Endothelial cell of umbilical vein (primary cell): ENCODE measurements around the gene RPP40.

Experiments used
- POLR2AphosphoS5 ChIP-seq: IDR thresholded peaks from 2 replicates; pipeline ENCODE4 v1.6.1; 2012; ENCODE audit warnings: low read depth, mild to moderate bottlenecking, control low read depth, low read length, moderate library complexity; ENCODE audit not compliant: insufficient read depth
- TF ChIP-seq, protein P1 (sequence below), 2 donors: IDR thresholded peaks; 1 replicate in 1 of 2; 2 replicates in 1 of 2; pipeline ENCODE4 v1.5.1; 2011; ENCODE audit warnings: low read length in 2 of 2, mild to moderate bottlenecking in 2 of 2, moderate library complexity in 2 of 2, control low read depth in 1 of 2, inconsistent platforms in 1 of 2, low read depth in 1 of 2; ENCODE audit not compliant: insufficient read depth in 1 of 2; ENCODE audit errors: extremely low read depth in 1 of 2

DNA sequence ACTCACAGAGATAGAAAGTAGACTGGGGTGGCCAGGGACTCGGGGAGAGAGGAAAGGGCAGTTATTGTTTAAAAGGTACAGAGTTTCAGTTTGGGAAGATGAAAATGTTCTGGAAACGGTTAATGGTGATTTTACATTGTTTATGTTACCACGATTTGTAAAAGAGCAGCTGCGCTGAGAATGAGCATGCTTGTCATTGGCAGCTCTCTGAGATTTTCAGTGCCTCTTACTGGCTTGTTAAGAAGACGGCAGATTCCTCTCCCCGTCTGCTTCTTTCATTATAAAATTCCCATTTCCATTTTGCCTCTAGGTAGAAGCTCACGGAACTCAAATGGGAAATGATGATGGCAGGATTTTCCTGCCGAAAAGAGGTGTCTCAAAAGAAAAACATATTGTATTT is 41.6 kb upstream of the RPP40 start:
- no peak for TF ChIP-seq POLR2AphosphoS5
- TF ChIP-seq, protein P1, sequence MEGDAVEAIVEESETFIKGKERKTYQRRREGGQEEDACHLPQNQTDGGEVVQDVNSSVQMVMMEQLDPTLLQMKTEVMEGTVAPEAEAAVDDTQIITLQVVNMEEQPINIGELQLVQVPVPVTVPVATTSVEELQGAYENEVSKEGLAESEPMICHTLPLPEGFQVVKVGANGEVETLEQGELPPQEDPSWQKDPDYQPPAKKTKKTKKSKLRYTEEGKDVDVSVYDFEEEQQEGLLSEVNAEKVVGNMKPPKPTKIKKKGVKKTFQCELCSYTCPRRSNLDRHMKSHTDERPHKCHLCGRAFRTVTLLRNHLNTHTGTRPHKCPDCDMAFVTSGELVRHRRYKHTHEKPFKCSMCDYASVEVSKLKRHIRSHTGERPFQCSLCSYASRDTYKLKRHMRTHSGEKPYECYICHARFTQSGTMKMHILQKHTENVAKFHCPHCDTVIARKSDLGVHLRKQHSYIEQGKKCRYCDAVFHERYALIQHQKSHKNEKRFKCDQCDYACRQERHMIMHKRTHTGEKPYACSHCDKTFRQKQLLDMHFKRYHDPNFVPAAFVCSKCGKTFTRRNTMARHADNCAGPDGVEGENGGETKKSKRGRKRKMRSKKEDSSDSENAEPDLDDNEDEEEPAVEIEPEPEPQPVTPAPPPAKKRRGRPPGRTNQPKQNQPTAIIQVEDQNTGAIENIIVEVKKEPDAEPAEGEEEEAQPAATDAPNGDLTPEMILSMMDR (IDR thresholded peaks at IDR 0.05; ENCODE audit: extremely low read depth in 1 of 2, insufficient read depth in 1 of 2, low read depth in 1 of 2, low read length in 2 of 2) = no peak
